GM19452 (cell line): ENCODE measurements around the gene UTRN.

Experiments
- ATAC-seq: cut with Tn5 transposase; IDR thresholded peaks from one replicate; pipeline ENCODE4 v1.9.1; 2021; ENCODE audit not compliant: unreplicated experiment

UTRN gene

GRCh38 chr6:144279484-144280150 is 5.5 kb upstream of the UTRN start:
- no peak for ATAC-seq

GRCh38 chr6:144283646-144284477 is 1.3 kb upstream of the UTRN start:
- ATAC-seq = no peak

GRCh38 chr6:144284478-144284782 is 705 bp upstream of the UTRN start:
- ATAC-seq = no peak

- ATAC-seq = peak; percentile 9
Measured at GRCh38 chr6:144285548-144285797, 338 bp downstream of the UTRN start.

DNA sequence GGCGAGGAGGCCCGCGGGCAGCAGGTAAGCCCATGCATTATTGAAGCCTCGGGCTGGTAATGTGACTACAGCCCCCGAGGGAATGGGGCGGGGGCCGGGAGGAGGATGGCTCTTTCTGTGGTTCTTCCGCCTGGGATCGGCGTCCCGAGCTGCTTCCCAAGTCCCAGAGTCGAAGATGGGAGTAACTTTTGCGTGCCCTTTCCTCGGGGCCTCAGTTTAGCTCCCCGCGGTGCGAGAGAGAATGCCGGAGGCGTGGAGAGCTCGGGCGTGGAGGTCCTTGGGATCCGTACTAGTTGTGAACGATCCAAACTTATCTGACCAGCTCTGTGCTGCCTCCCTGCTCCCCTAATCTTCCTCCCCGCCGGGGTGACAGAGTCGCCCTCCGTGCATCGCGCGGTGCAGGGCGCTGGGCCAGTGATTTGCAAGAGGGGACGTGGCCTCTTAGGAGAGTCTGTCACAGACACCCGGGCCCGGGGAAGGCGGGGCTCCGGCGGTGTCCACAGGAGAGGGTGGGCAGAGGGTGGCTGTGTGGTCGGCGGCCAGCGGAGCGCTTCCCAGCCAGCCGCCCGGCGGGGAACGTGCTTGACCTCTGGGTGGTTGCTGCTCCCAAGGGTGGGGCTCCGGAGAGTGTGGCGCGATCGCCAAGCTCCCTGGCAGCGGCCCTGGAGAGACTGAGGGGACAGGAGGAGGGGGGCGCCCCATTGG is 815 bp downstream of the UTRN start:
- peak; percentile 43 for ATAC-seq

DNA sequence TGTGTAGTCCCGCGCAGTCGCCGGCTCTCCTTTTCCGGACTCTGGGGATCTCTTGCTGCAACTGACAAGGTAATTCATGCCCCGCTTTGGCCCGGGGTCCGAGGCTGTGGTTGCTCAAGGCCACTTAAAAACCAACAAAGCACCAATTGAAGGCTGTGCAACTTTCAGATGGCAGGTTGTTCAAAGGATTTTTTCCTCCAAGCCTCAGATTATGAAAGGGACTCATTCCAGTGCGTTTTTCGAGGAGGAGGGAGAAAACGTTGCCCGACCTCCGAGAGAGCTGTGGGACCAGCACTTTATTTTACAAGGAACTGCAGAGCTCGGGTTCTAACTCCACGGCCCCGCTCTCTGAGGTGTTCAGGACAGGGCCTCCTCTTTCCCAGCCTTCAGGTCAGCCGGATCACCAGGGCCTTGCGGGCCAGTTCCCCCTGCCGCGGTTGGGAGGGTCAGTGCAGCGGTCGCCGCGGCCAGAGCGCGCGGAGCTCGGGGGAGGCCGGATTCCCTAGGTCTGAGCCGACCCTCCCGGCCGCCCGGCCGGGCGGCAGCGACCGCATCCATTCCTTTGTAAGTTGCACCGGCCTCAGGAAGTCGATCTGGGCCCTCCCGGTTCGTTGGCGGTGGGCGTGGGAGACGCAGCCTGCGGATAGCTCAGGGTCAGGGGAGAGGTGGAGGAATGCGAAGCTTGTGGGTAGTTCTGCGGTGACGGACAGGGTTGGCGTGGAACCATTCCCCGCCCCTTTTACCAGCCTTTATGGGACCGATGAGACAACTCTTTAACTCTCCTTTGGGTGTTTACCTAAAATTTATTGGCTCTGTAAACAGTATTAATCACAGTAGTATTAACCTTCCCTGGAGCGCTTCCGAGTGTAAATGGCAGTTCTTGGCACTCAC is 1.6 kb downstream of the UTRN start:
- ATAC-seq = no peak

DNA sequence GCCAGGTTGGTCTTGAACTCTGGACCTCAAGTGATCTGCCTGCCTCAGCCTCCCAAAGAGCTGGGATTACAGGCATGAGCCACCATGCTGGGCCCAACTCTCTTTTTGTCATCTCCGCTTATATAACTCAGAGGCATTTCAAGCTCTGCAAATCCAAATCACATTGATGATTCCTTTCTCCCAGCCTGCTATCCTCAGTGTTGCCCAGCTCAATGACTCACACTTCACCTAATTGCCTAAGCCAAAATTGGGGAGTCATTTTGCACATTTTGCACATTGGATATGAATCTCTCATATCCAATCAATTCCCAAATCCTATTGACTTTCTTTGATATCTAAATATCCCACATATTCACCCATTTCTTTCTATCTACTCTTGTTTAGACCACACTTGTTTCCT is 3.9 kb downstream of the UTRN start:
- no peak for ATAC-seq

- ATAC-seq = no peak
Measured at GRCh38 chr6:144292372-144292771, 7.2 kb downstream of the UTRN start.

DNA sequence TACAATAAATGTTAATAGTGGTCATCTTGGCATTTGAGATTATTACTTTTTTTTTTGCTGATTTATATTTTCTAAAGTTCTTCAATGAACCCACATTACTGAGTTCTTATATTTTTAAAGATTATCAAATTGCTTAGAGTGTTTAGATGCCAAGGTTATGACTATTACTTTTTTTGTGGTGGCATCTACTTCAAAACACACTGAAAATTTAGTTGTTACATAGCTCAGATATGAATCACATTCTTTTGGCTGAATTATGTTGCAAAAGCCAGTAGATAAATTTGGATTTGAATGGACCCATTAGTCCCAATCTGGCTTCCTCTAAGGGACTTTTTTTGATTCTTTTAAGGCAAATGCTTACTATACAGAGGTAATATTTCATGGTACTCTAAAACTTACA is 8.9 kb downstream of the UTRN start:
- ATAC-seq = no peak

GRCh38 chr6:144295211-144295610 is 10.1 kb downstream of the UTRN start:
- no peak for ATAC-seq

DNA sequence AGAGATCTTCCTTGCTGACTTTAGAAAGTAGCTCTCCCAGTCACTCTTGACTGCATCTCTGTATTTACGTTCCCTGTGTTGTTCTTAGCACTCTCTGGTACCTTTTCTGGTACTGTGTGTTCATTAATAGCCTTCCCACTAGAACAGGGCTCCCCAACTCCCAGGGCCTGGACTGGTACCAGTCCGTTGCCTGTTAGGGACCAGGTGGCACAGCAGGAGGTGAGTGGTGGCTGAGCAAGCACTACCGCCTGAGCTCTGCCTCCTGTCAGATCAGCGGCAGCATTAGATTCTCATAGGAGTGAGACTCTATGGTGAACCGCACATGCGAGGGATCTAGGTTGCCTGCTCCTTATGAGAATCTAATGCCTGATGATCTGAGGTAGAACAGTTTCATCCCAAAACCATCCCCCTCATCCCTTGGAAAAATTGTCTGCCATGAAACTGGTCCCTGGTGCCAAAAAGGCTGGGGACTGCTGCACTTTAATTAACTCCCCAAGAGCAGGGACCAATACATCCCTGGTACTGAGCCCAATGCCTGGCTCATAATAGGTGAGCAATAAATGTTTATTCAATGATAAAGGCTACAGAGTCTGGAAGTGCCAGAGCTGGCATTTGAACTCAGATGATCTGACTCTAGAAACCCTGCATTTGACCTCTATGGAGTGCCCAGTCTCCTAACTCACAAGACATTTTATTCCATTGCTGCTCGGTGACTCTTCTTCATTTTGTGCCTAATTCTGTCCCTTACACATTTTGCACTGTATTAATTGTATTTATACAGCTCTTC is 11.0 kb downstream of the UTRN start:
- ATAC-seq = no peak

DNA sequence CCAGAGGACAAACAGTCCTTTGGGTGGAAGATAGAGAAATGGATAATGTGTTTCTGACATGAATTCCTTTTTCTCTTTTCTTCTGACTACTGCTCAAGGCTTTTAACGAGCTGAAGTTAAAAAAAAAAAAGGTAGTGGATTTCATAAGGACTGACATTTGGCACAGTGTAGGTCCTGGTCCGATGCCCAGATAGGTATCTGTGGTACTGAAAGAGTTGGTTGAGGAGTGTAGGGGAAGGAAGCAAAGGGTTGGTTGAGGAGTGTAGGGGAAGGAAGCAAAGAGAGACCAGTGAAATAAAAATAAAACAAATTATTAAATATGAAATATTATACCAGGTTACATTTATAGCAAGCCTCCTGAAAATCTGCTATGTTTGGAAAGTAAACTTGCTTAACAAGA is 11.8 kb downstream of the UTRN start:
- no peak for ATAC-seq

- no peak for ATAC-seq
Measured at GRCh38 chr6:144297511-144298100, 12.5 kb downstream of the UTRN start.

DNA sequence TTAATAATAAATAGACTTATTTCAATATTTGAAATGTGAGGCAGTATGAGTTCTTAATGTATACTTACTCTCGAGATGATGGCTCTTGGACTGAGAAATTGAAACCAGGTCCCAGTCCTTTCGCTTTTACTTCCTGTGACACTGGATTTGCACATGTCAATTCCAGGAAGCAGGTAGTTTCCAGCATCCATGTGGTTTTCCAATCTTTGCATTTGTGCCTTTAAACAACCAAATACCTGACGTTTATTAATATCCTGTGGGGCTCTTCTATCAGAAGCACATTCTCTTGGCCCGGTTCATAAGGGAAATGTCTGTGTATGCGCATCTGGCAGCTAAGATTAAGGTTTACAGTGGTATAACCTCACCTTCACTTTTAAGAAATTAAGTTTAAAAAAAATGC is 13.1 kb downstream of the UTRN start:
- no peak for ATAC-seq

- ATAC-seq = no peak
Measured at GRCh38 chr6:144298916-144299315, 13.8 kb downstream of the UTRN start.

DNA sequence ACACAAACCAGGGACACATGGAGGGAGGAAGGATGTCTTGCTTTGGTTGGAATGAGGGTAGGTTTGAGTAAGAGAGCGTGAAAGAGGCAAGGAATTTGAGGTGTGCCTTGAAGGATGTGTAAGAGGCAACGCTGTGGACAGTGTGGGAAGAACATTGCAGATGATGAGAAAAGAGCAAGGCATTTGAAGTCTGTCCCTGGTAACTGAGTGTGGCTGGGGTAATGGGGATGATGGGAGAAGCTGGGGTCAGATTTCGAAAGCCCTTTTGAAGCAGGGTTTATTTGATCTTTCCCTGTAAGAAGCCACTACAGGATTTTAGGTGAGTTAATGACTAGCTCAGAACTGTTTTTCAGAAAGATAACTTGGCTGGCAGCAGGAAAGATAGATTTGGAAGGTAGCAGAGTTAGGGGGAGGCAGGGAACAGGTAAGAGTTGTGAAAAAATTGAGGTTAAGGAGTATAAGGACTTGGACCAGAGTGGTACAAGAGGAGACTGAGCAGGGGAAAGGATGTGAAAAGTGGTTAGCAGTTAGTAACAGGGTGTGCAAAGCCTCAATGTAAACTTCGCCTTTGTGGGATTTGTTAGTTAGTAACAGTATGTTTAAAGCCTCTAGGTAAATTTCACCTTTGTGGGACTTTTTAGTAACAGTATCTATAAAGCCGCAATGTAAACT is 17.7 kb downstream of the UTRN start:
- no peak for ATAC-seq

DNA sequence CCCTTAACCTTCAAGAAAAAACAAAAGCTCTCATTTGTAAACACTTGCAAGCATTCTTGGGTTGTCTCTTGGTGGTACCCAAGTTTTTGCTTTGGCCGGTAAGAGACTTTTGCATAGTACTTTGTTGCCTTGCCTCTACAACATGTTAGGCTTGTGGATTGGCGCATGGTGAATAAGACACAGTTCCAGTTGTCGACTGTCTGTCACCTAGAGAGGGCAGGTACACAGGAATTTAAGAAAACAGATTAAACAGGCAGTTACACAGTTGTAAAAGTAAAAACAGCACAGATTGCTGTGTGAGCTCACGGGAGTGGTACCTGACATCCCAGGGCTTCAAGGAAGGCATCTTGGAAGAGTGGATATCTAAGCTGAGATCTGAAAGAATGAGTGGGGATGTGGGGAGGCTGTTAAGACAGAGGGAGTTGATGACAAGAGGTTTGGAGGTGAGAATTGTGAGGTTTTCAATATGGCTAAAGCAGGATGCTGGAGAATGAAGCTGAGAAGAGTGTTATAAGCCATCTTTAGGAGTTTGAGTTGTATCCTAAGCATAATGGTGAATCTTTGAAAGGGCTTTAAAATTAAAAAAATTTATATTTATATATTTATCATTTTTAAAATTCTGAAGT is 19.2 kb downstream of the UTRN start:
- ATAC-seq = no peak

DNA sequence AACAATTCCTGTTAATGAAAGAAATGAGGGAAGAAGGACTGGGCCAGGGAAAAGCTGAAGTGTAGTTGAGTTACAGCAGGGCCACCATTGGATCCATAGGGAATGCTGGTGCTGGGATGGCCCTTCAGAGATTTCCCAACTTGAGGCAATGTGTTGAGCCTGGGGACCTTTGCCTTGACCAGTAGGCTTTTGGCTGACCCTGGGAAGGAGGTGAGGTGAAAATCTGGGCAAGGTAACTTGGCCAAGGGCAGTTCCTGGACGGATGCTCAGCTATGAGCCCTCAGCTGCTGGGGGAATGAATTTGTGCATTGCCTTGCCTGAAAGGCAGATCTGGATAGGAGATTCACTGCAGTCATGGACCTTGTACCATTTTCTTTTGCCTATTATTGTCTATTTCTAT is 20.4 kb downstream of the UTRN start:
- peak; percentile 44 for ATAC-seq

GRCh38 chr6:144305985-144306384 is 20.9 kb downstream of the UTRN start:
- ATAC-seq = peak; percentile 96
